HG03354 (cell line): ENCODE measurements around the gene RSRC1.
"Not testable (repeated sequence)": the region's sequence is repeated elsewhere in the genome, so short reads cannot be mapped to it uniquely, and the experiment has no call there.

Source experiments
- ATAC-seq: cut with Tn5 transposase; IDR thresholded peaks from one replicate; pipeline ENCODE4 v1.9.1; 2021; ENCODE audit warnings: mild to moderate bottlenecking; ENCODE audit not compliant: unreplicated experiment, poor library complexity, severe bottlenecking

Gene RSRC1

GRCh38 chr3:158121295-158121694 lies 11.4 kb downstream of the RSRC1 start:
- peak; percentile 90 for ATAC-seq

GRCh38 chr3:158122721-158123120 lies 12.8 kb downstream of the RSRC1 start:
- ATAC-seq: not testable (repeated sequence)

- no peak for ATAC-seq
Measured at GRCh38 chr3:158127250-158128219, 17.6 kb downstream of the RSRC1 start.

- no peak for ATAC-seq
Measured at GRCh38 chr3:158128755-158129154, 18.9 kb downstream of the RSRC1 start.

- ATAC-seq: no peak
Measured at GRCh38 chr3:158134363-158134762, 24.5 kb downstream of the RSRC1 start.

GRCh38 chr3:158140396-158140795 lies 30.5 kb downstream of the RSRC1 start:
- ATAC-seq: no peak

GRCh38 chr3:158148218-158148617 lies 38.3 kb downstream of the RSRC1 start:
- no peak for ATAC-seq

GRCh38 chr3:158152186-158152585 lies 42.3 kb downstream of the RSRC1 start:
- ATAC-seq: peak; percentile 79

GRCh38 chr3:158158969-158159368 lies 49.1 kb downstream of the RSRC1 start:
- no peak for ATAC-seq

- ATAC-seq: no peak
Measured at GRCh38 chr3:158159714-158160113, 49.8 kb downstream of the RSRC1 start.

GRCh38 chr3:158160958-158161357 lies 51.1 kb downstream of the RSRC1 start:
- ATAC-seq: no peak

- no peak for ATAC-seq
Measured at GRCh38 chr3:158165141-158165655, 55.3 kb downstream of the RSRC1 start.

- ATAC-seq: no peak
Measured at GRCh38 chr3:158165730-158166129, 55.8 kb downstream of the RSRC1 start.

GRCh38 chr3:158166223-158166622 lies 56.3 kb downstream of the RSRC1 start:
- no peak for ATAC-seq

GRCh38 chr3:158167737-158168557 lies 58.1 kb downstream of the RSRC1 start:
- ATAC-seq: no peak

- ATAC-seq: no peak
Measured at GRCh38 chr3:158169091-158169491, 59.2 kb downstream of the RSRC1 start.

- no peak for ATAC-seq
Measured at GRCh38 chr3:158181096-158181495, 71.2 kb downstream of the RSRC1 start.

- no peak for ATAC-seq
Measured at GRCh38 chr3:158185711-158186110, 75.8 kb downstream of the RSRC1 start.

- ATAC-seq: no peak
Measured at GRCh38 chr3:158200955-158201354, 91.1 kb downstream of the RSRC1 start.

- ATAC-seq: no peak
Measured at GRCh38 chr3:158205324-158205723, 95.4 kb downstream of the RSRC1 start.
